ENCODE measurements around the gene OR6Y1. TPM values are rescaled to one million over a fixed set of nuclear protein-coding genes. Genes with fewer than 3 reads are reported as not detected.

The OR6Y1 gene
- total RNA-seq, 1 donor from 2014 or later, result not detected

GRCh38 chr1:158516966-158517365, 37.2 kb downstream of the OR6Y1 start:
- no peaks in the 10 kb centered on the region for H3F3A ChIP-seq (ENCODE audit: low read depth)
- H3K9ac ChIP-seq, result no peak overlapping the region
- no peaks in the 10 kb centered on the region for H3K79me2 ChIP-seq (ENCODE audit: low read depth)
- no peaks in the 10 kb centered on the region for H3K4me1 ChIP-seq
- no peak overlapping the region for H3K27ac ChIP-seq
- H3K27me3 ChIP-seq, result no peaks in the 10 kb centered on the region
- H3K9me3 ChIP-seq (ENCODE audit: low read depth), result no peaks in the 10 kb centered on the region
- no peak for DNase-seq (ENCODE audit: low spot score)
- Mint-ChIP-seq H3K4me1 (no peaks in the 10 kb centered on the region), H3K4me3 (no peak overlapping the region), H3K36me3 (no peaks in the 10 kb centered on the region), H3K27me3 (ENCODE audit: insufficient read depth, low read depth) (peaks cover 5% of the 10 kb centered on the region), H3K27ac (no peak overlapping the region), H3K9me3 (no peaks in the 10 kb centered on the region)
- H3K4me2 ChIP-seq, result no peak overlapping the region
- no peaks in the 10 kb centered on the region for H4K20me1 ChIP-seq (ENCODE audit: low read depth)
- TF ChIP-seq CTCF (IDR thresholded peaks at IDR 0.05) (no peak), EZH2 (IDR thresholded peaks at IDR 0.05) (no peak), EZH2phosphoT487 (IDR thresholded peaks at IDR 0.05) (no peak)
- H2AFZ ChIP-seq (replicated peaks), result no peak overlapping the region
- H3K36me3 ChIP-seq, result no peaks in the 10 kb centered on the region
- no peak overlapping the region for H3K4me3 ChIP-seq

- H3K4me1 Mint-ChIP-seq, result no peaks in the 10 kb centered on the region
- H3K27ac Mint-ChIP-seq, result no peak overlapping the region
- Histone ChIP-seq H3K9ac (no peak overlapping the region), H3K4me2 (no peak overlapping the region), H2AFZ (replicated peaks) (peak overlapping the region; percentile 14), H3K9me3 (ENCODE audit: low read depth) (no peaks in the 10 kb centered on the region), H3F3A (ENCODE audit: low read depth) (no peaks in the 10 kb centered on the region), H3K27me3 (no peaks in the 10 kb centered on the region), H3K4me1 (peaks cover 11% of the 10 kb centered on the region), H3K79me2 (ENCODE audit: low read depth) (no peaks in the 10 kb centered on the region), H3K27ac (no peak overlapping the region), H3K4me3 (no peak overlapping the region), H3K36me3 (no peaks in the 10 kb centered on the region), H4K20me1 (ENCODE audit: low read depth) (no peaks in the 10 kb centered on the region)
- H3K36me3 Mint-ChIP-seq, result no peaks in the 10 kb centered on the region
- TF ChIP-seq CTCF (IDR thresholded peaks at IDR 0.05) (no peak), EZH2phosphoT487 (IDR thresholded peaks at IDR 0.05) (no peak), EZH2 (IDR thresholded peaks at IDR 0.05) (no peak)
- H3K4me3 Mint-ChIP-seq, result no peak overlapping the region
- no peaks in the 10 kb centered on the region for H3K9me3 Mint-ChIP-seq
- peak; percentile 25 for DNase-seq (ENCODE audit: low spot score)
- no peaks in the 10 kb centered on the region for H3K27me3 Mint-ChIP-seq (ENCODE audit: insufficient read depth, low read depth)
Measured at GRCh38 chr1:158509471-158510156, 44.6 kb downstream of the OR6Y1 start.

GRCh38 chr1:158507511-158507910, 46.7 kb downstream of the OR6Y1 start:
- no peak overlapping the region for H3K27ac ChIP-seq
- no peaks in the 10 kb centered on the region for H3K79me2 ChIP-seq (ENCODE audit: low read depth)
- H3K27ac Mint-ChIP-seq, result no peak overlapping the region
- no peak overlapping the region for H3K4me3 ChIP-seq
- H3K9me3 Mint-ChIP-seq, result no peaks in the 10 kb centered on the region
- H4K20me1 ChIP-seq (ENCODE audit: low read depth), result no peaks in the 10 kb centered on the region
- no peaks in the 10 kb centered on the region for H3K36me3 Mint-ChIP-seq
- H3K4me1 ChIP-seq, result peaks cover 11% of the 10 kb centered on the region
- H3F3A ChIP-seq (ENCODE audit: low read depth), result no peaks in the 10 kb centered on the region
- no peak for DNase-seq (ENCODE audit: low spot score)
- TF ChIP-seq EZH2phosphoT487 (IDR thresholded peaks at IDR 0.05) (no peak), CTCF (IDR thresholded peaks at IDR 0.05) (no peak), EZH2 (IDR thresholded peaks at IDR 0.05) (no peak)
- no peak overlapping the region for H2AFZ ChIP-seq (replicated peaks)
- no peak overlapping the region for H3K4me2 ChIP-seq
- no peaks in the 10 kb centered on the region for H3K36me3 ChIP-seq
- no peak overlapping the region for H3K4me3 Mint-ChIP-seq
- no peaks in the 10 kb centered on the region for H3K4me1 Mint-ChIP-seq
- H3K27me3 ChIP-seq, result no peaks in the 10 kb centered on the region
- H3K9me3 ChIP-seq (ENCODE audit: low read depth), result no peaks in the 10 kb centered on the region
- no peaks in the 10 kb centered on the region for H3K27me3 Mint-ChIP-seq (ENCODE audit: insufficient read depth, low read depth)
- no peak overlapping the region for H3K9ac ChIP-seq
